GM03348 (cell line): ENCODE data around the gene BDH1.
A peak's percentile ranks its signal among the peaks of the same experiment; 100 is the strongest.
"Not testable (repeated sequence)": the region's sequence is repeated elsewhere in the genome, so short reads cannot be mapped to it uniquely, and the experiment has no call there.

Experiments used
- DNase-seq: peaks from one replicate; pipeline ENCODE4 v3.0.0; 2012; ENCODE audit warnings: low spot score

BDH1 gene

GRCh38 chr3:197555281-197556261 is at the start of gene BDH1:
BDH1 (minus strand) TSS chr3:197555968; CDS start chr3:197546443, 9,525 bp downstream.
- peak; percentile 54 for DNase-seq

GRCh38 chr3:197603317-197603933 is 47.7 kb upstream of the BDH1 start:
- no peak for DNase-seq

- DNase-seq = not testable (repeated sequence)
Measured at GRCh38 chr3:197602351-197602750, 46.6 kb upstream of the BDH1 start.

GRCh38 chr3:197601566-197601840 is 45.7 kb upstream of the BDH1 start:
- DNase-seq = not testable (repeated sequence)

- DNase-seq = no peak
Measured at GRCh38 chr3:197600796-197601565, 45.2 kb upstream of the BDH1 start.

GRCh38 chr3:197599089-197599765 is 43.5 kb upstream of the BDH1 start:
- peak; percentile 92 for DNase-seq

- DNase-seq = no peak
Measured at GRCh38 chr3:197598404-197598980, 42.7 kb upstream of the BDH1 start.

- no peak for DNase-seq
Measured at GRCh38 chr3:197597335-197597734, 41.6 kb upstream of the BDH1 start.

- no peak for DNase-seq
Measured at GRCh38 chr3:197595470-197596185, 39.9 kb upstream of the BDH1 start.

- DNase-seq = no peak
Measured at GRCh38 chr3:197593046-197593380, 37.2 kb upstream of the BDH1 start.

GRCh38 chr3:197592361-197593045 is 36.7 kb upstream of the BDH1 start:
- no peak for DNase-seq

GRCh38 chr3:197591816-197592215 is 36.0 kb upstream of the BDH1 start:
- no peak for DNase-seq

GRCh38 chr3:197590313-197590962 is 34.7 kb upstream of the BDH1 start:
- DNase-seq = no peak

- no peak for DNase-seq
Measured at GRCh38 chr3:197589545-197589944, 33.8 kb upstream of the BDH1 start.

- not testable (repeated sequence) for DNase-seq
Measured at GRCh38 chr3:197586768-197587167, 31.0 kb upstream of the BDH1 start.

- DNase-seq = no peak
Measured at GRCh38 chr3:197586181-197586580, 30.4 kb upstream of the BDH1 start.

- DNase-seq = no peak
Measured at GRCh38 chr3:197584733-197585132, 29.0 kb upstream of the BDH1 start.

GRCh38 chr3:197583371-197583770 is 27.6 kb upstream of the BDH1 start:
- DNase-seq = no peak

- DNase-seq = no peak
Measured at GRCh38 chr3:197580253-197580691, 24.5 kb upstream of the BDH1 start.

GRCh38 chr3:197578376-197578775 is 22.6 kb upstream of the BDH1 start:
- DNase-seq = no peak
